WERI-Rb-1 (cell line): ENCODE data around the gene PDHX.

Experiments
- DNase-seq: peaks from one replicate; pipeline ENCODE4 v3.0.0-alpha.2; 2020
- H3K27ac ChIP-seq: fragments of 250-450 bp; sonication (Bioruptor Pico); 2 replicates; pipeline ENCODE4 v1.5.1; 2020; ENCODE audit warnings: mild to moderate bottlenecking, moderate library complexity
- H3K27me3 ChIP-seq: fragments of 250-450 bp; sonication (Bioruptor Pico); 2 replicates; pipeline ENCODE4 v1.5.1; 2021; ENCODE audit warnings: mild to moderate bottlenecking, low read depth, moderate library complexity; ENCODE audit not compliant: insufficient read depth, severe bottlenecking
- H3K36me3 ChIP-seq: fragments of 250-450 bp; sonication (Bioruptor Pico); 2 replicates; pipeline ENCODE4 v1.5.1; 2020; ENCODE audit warnings: mild to moderate bottlenecking, moderate library complexity
- H3K4me3 ChIP-seq: 2 replicates; pipeline ENCODE4 v1.5.1; 2011; ENCODE audit warnings: low read depth, mild to moderate bottlenecking, control low read depth, low read length
- H3K9me3 ChIP-seq: fragments of 250-450 bp; sonication (Bioruptor Pico); 2 replicates; pipeline ENCODE4 v1.5.1; 2021; ENCODE audit warnings: mild to moderate bottlenecking, moderate library complexity; ENCODE audit not compliant: severe bottlenecking
- CTCF ChIP-seq: IDR thresholded peaks from 2 replicates; pipeline ENCODE4 v1.5.1; 2011; ENCODE audit warnings: low read depth, mild to moderate bottlenecking, control low read depth, inconsistent platforms, low read length

Gene PDHX

GRCh38 chr11:35033011-35033410 lies 116.6 kb downstream of the PDHX start:
- Histone ChIP-seq H3K4me3 (no peak overlapping the region), H3K27ac (no peak overlapping the region)
- DNase-seq, result no peak

GRCh38 chr11:35034401-35034800 lies 118.0 kb downstream of the PDHX start:
- H3K36me3 ChIP-seq, result no peaks in the 10 kb centered on the region
- no peak overlapping the region for H3K27ac ChIP-seq
- no peak for TF ChIP-seq CTCF
- H3K4me3 ChIP-seq, result no peak overlapping the region
- no peaks in the 10 kb centered on the region for H3K9me3 ChIP-seq
- no peaks in the 10 kb centered on the region for H3K27me3 ChIP-seq
- no peak for DNase-seq

More at GRCh38 chr11:35033011-35033410, 116.6 kb downstream of the PDHX start:
- TF ChIP-seq CTCF, result no peak
- Histone ChIP-seq H3K9me3 (no peaks in the 10 kb centered on the region), H3K27me3 (no peaks in the 10 kb centered on the region), H3K36me3 (no peaks in the 10 kb centered on the region)

- Histone ChIP-seq H3K9me3 (no peaks in the 10 kb centered on the region), H3K27me3 (no peaks in the 10 kb centered on the region), H3K27ac (no peak overlapping the region), H3K36me3 (no peaks in the 10 kb centered on the region), H3K4me3 (no peak overlapping the region)
- no peak for DNase-seq
- no peak for TF ChIP-seq CTCF
These were observed 119.5 kb downstream of the PDHX start for GRCh38 chr11:35035894-35036408.

GRCh38 chr11:35036639-35037038 lies 120.2 kb downstream of the PDHX start:
- Histone ChIP-seq H3K4me3 (no peak overlapping the region), H3K27me3 (no peaks in the 10 kb centered on the region), H3K9me3 (no peaks in the 10 kb centered on the region), H3K27ac (no peak overlapping the region), H3K36me3 (no peaks in the 10 kb centered on the region)
- DNase-seq, result no peak
- TF ChIP-seq CTCF, result no peak

- Histone ChIP-seq H3K36me3 (no peaks in the 10 kb centered on the region), H3K9me3 (no peaks in the 10 kb centered on the region), H3K27ac (no peak overlapping the region), H3K27me3 (no peaks in the 10 kb centered on the region), H3K4me3 (no peak overlapping the region)
- no peak for DNase-seq
- no peak for TF ChIP-seq CTCF
These were observed 122.0 kb downstream of the PDHX start for GRCh38 chr11:35038211-35038928.

GRCh38 chr11:35039076-35039475 lies 122.7 kb downstream of the PDHX start:
- Histone ChIP-seq H3K36me3 (no peaks in the 10 kb centered on the region), H3K27ac (no peak overlapping the region), H3K9me3 (no peaks in the 10 kb centered on the region), H3K27me3 (no peaks in the 10 kb centered on the region), H3K4me3 (no peak overlapping the region)
- TF ChIP-seq CTCF, result no peak
- DNase-seq, result no peak
